ENCODE data around the gene PMCH. TPM values are rescaled to one million over a fixed set of nuclear protein-coding genes. Genes with fewer than 3 reads are reported as not detected.

The PMCH gene
- total and polyA plus RNA-seq, 2 of the 8 experiments (the other 6 are each of a cell fraction or from before 2014, with no cell fraction given): not detected

GRCh38 chr12:102234599-102234998, 37.0 kb upstream of the PMCH start (continued):
- no peak for TF ChIP-seq SAP30 (IDR thresholded peaks at IDR 0.05; ENCODE audit: insufficient read depth, insufficient replicate concordance, low read length)
